Body of pancreas (tissue), 4 donors: ENCODE results near the gene PTGIR. TPM values are rescaled to one million over a fixed set of nuclear protein-coding genes. Genes with fewer than 3 reads are reported as not detected.

Experiments
- ATAC-seq: fragments of 150-250 bp; one replicate; pipeline ENCODE4 v1.9.1; 2016
- DNase-seq, 4 donors: peaks; one replicate each; pipeline ENCODE4 v3.0.0-alpha.2; 2019
- H3K27ac ChIP-seq, 4 donors: fragments of 200-600 bp; sonication (generic); 1 replicate in 3 of 4; 2 replicates in 1 of 4; pipeline versions ENCODE4 v1.5.1 to v1.6.1; 2016 to 2019; ENCODE audit warnings: mild to moderate bottlenecking in 1 of 4, mixed read lengths in 1 of 4, moderate library complexity in 1 of 4
- H3K27me3 ChIP-seq, 2 donors: fragments of 200-600 bp; sonication (generic); one replicate each; pipeline ENCODE4 v1.6.0; 2016; ENCODE audit warnings: mild to moderate bottlenecking in 1 of 2
- H3K36me3 ChIP-seq, 2 donors: fragments of 200-600 bp; sonication (generic); replicated peaks in 1 of 2; 2 replicates each; pipeline ENCODE4 v1.5.1; 2016; ENCODE audit warnings: low read depth in 2 of 2; ENCODE audit not compliant: insufficient read depth in 1 of 2
- H3K4me1 ChIP-seq: fragments of 200-600 bp; sonication (generic); one replicate; pipeline ENCODE4 v1.6.0; 2016
- H3K4me3 ChIP-seq, 2 donors: fragments of 200-600 bp; sonication (generic); 1 replicate in 1 of 2; 2 replicates in 1 of 2; pipeline ENCODE4 v1.5.1; 2016 to 2019
- H3K9me3 ChIP-seq, 3 donors: fragments of 200-600 bp; sonication (generic); 1 replicate in 2 of 3; 2 replicates in 1 of 3; pipeline ENCODE4 v1.5.1; 2016
- CTCF ChIP-seq, 7 experiments: fragments of 450-650 bp in 4 of 7; fragments of 200-600 bp in 3 of 7; sonication (generic) in 3 of 7; IDR thresholded peaks; one replicate each; pipeline ENCODE4 v1.5.1; 2016 to 2019; ENCODE audit warnings: antibody characterized with exemption in 7 of 7
- POLR2A ChIP-seq, 3 donors: fragments of 450-650 bp; IDR thresholded peaks; one replicate each; pipeline ENCODE4 v1.6.1; 2016; ENCODE audit warnings: antibody characterized with exemption in 3 of 3, mild to moderate bottlenecking in 2 of 3
- WGBS, 2 donors: methylation state at CpG; one replicate each; pipeline ENCODE4 v1.1.5; 2017; 5-methylcytosine and 5-hydroxymethylcytosine counted together
- intact Hi-C: fragments of 100-400 bp; cut with DNase I; formaldehyde crosslinking; loops from one replicate; pipeline ENCODE4 v1.15.1; 2023
- total RNA-seq, 2 donors: library from RNA; depleted of rRNA; stranded (reverse); fragments of >200 nt; gene quantifications; one replicate each; pipeline ENCODE4 v1.1.0, GENCODE V29; 2016

The PTGIR gene
- total RNA-seq, 2 donors from 2014 or later, result 5.3 to 9.6 TPM

GRCh38 chr19:46604781-46605355, 20.0 kb downstream of the PTGIR start:
- no peak for ATAC-seq
- DNase-seq, result no peak

GRCh38 chr19:46603752-46604231, 21.1 kb downstream of the PTGIR start:
- Histone ChIP-seq H3K27ac (peak overlapping the region; percentile 98 to 100 (median 99)), H3K4me1 (peaks cover 39% of the 10 kb centered on the region), H3K36me3 (peaks cover 0 to 16% of the 10 kb centered on the region in 2 donors), H3K27me3 (no peaks in the 10 kb centered on the region), H3K9me3 (no peaks in the 10 kb centered on the region), H3K4me3 (no peak overlapping the region)
- 31 to 67% methylated on average over 5 to 9 of the region's 9 CpGs for WGBS, 2 donors
- no peak for DNase-seq
- no peak for ATAC-seq
- TF ChIP-seq POLR2A (IDR thresholded peaks at IDR 0.05) (no peak), CTCF (IDR thresholded peaks at IDR 0.05) (no peak)
- intact Hi-C loops, result no loop called here

More at GRCh38 chr19:46604781-46605355, 20.0 kb downstream of the PTGIR start:
- Histone ChIP-seq H3K9me3 (no peaks in the 10 kb centered on the region), H3K36me3 (peaks cover 7 to 26% of the 10 kb centered on the region in 2 donors), H3K27me3 (no peaks in the 10 kb centered on the region), H3K4me1 (peaks cover 39% of the 10 kb centered on the region), H3K4me3 (no peak overlapping the region), H3K27ac (no peak overlapping the region)
- intact Hi-C loops, result no loop called here
- WGBS, 2 donors, result 63 to 76% methylated on average over 8 to 12 of the region's 13 CpGs
- no peak for TF ChIP-seq POLR2A (IDR thresholded peaks at IDR 0.05)
- TF ChIP-seq CTCF (IDR thresholded peaks at IDR 0.05), result no peak

- Histone ChIP-seq H3K36me3 (peaks cover 0 to 11% of the 10 kb centered on the region in 2 donors), H3K27ac (peak overlapping the region; percentile 98 to 100 (median 99)), H3K27me3 (no peaks in the 10 kb centered on the region), H3K4me1 (peaks cover 39% of the 10 kb centered on the region), H3K9me3 (no peaks in the 10 kb centered on the region), H3K4me3 (no peak overlapping the region)
- 13 to 28% methylated on average over 2 of the region's 2 CpGs for WGBS, 2 donors
- ATAC-seq (peak; percentile 8), DNase-seq (peak; percentile 79 to 90 (median 84))
- TF ChIP-seq CTCF (IDR thresholded peaks at IDR 0.05), result no peak
- TF ChIP-seq POLR2A (IDR thresholded peaks at IDR 0.05), result peak in 1 of 3 donors; percentile 8
- intact Hi-C loops, result no loop called here
These were observed 21.7 kb downstream of the PTGIR start for GRCh38 chr19:46603195-46603637.

- intact Hi-C loops, result no loop called here
- peak overlapping the region; percentile 84 to 98 for H3K4me3 ChIP-seq
- H3K27ac ChIP-seq, result peak overlapping the region; percentile 98 to 100 (median 99)
- peaks cover 39% of the 10 kb centered on the region for H3K4me1 ChIP-seq
- no peaks in the 10 kb centered on the region for H3K27me3 ChIP-seq
- WGBS, 2 donors, result 5 to 6% methylated on average over 23 of the region's 23 CpGs
- no peak for ATAC-seq
- peak in 1 of 4 donors; percentile 40 for DNase-seq
- peaks cover 0 to 5% of the 10 kb centered on the region in 2 donors for H3K36me3 ChIP-seq
- no peaks in the 10 kb centered on the region for H3K9me3 ChIP-seq
- no peak for TF ChIP-seq CTCF (IDR thresholded peaks at IDR 0.05)
- peak in 1 of 3 donors; percentile 16 for TF ChIP-seq POLR2A (IDR thresholded peaks at IDR 0.05)
These were observed 22.3 kb downstream of the PTGIR start for GRCh38 chr19:46602392-46603194.
